B cell (primary cell): Measurements from ENCODE around the gene FAIM. TPM values are rescaled to one million over a fixed set of nuclear protein-coding genes. Genes with fewer than 3 reads are reported as not detected.
A peak's percentile ranks its signal among the peaks of the same experiment; 100 is the strongest.

Experiments
- ATAC-seq: fragments of 200-7000 bp; cut with Tn5 transposase; one replicate; pipeline ENCODE4 v1.10.0; 2021; ENCODE audit warnings: low read depth, mild to moderate bottlenecking, moderate number of reproducible peaks, moderate library complexity
- CTCF ChIA-PET: fragments of 350-600 bp; sonication (Branson Sonifier 250); formaldehyde crosslinking; loops from one replicate; lab custom pipeline; 2021; ENCODE audit warnings: antibody characterized with exemption, inconsistent platforms; lab: Charles Lee
- POLR2A ChIA-PET: fragments of 350-600 bp; sonication (Branson Sonifier 250); formaldehyde crosslinking; loops from one replicate; lab custom pipeline; 2021; ENCODE audit warnings: antibody characterized with exemption; lab: Charles Lee
- DNase-seq: peaks from one replicate; pipeline ENCODE4 v3.0.0; 2013
- H2AFZ ChIP-seq: 2 replicates; pipeline ENCODE4 v1.6.1; 2012; ENCODE audit warnings: mild to moderate bottlenecking, low read depth, low read length; ENCODE audit not compliant: insufficient read depth, poor library complexity, severe bottlenecking
- H3K27ac ChIP-seq, 2 donors: 1 replicate in 1 of 2; 2 replicates in 1 of 2; pipeline ENCODE4 v1.5.1; 2012 to 2013; ENCODE audit warnings: low read length in 2 of 2, mild to moderate bottlenecking in 2 of 2, moderate library complexity in 1 of 2
- H3K27me3 ChIP-seq, 4 experiments: fragments of 200-600 bp in 1 of 4; sonication (generic) in 1 of 4; replicated peaks in 1 of 4; 1 replicate in 2 of 4; 2 replicates in 2 of 4; pipeline versions ENCODE4 v1.6.1 to v1.7.0; 2013 to 2016; ENCODE audit warnings: low read length in 3 of 4, mild to moderate bottlenecking in 2 of 4, mixed read lengths in 1 of 4, moderate library complexity in 1 of 4; ENCODE audit not compliant: insufficient read depth in 4 of 4, control insufficient read depth in 3 of 4; ENCODE audit errors: control extremely low read depth in 1 of 4
- H3K36me3 ChIP-seq, 2 experiments: replicated peaks in 1 of 2; 1 replicate in 1 of 2; 2 replicates in 1 of 2; pipeline versions ENCODE4 v1.6.1 to v1.7.1; 2013; ENCODE audit warnings: low read length in 1 of 2; ENCODE audit not compliant: insufficient read depth in 2 of 2, control insufficient read depth in 1 of 2; ENCODE audit errors: control extremely low read depth in 1 of 2, extremely low read depth in 1 of 2
- H3K4me1 ChIP-seq, 2 donors: fragments of 200-600 bp in 1 of 2; sonication (generic) in 1 of 2; 1 replicate in 1 of 2; 2 replicates in 1 of 2; pipeline versions ENCODE4 v1.5.1 to v1.6.1; 2013 to 2017; ENCODE audit warnings: low read length in 2 of 2; ENCODE audit not compliant: control insufficient read depth in 2 of 2, insufficient read depth in 2 of 2
- H3K4me2 ChIP-seq: replicated peaks from 2 replicates; pipeline ENCODE3; 2012; ENCODE audit warnings: mild to moderate bottlenecking, low read depth, low read length; ENCODE audit not compliant: poor library complexity, severe bottlenecking
- H3K4me3 ChIP-seq, 5 experiments: fragments of 200-600 bp in 1 of 5; sonication (generic) in 1 of 5; 1 replicate in 3 of 5; 2 replicates in 2 of 5; pipeline versions ENCODE4 v1.5.1 to v1.7.0; 2011 to 2016; ENCODE audit warnings: low read length in 4 of 5, mild to moderate bottlenecking in 4 of 5, low read depth in 2 of 5, control low read depth in 1 of 5, moderate library complexity in 1 of 5; ENCODE audit not compliant: insufficient read depth in 1 of 5; ENCODE audit errors: control extremely low read depth in 1 of 5, extremely low read depth in 1 of 5
- H3K79me2 ChIP-seq: fragments of 200-600 bp; sonication (generic); one replicate; pipeline ENCODE4 v1.6.0; 2016; ENCODE audit warnings: low read length; ENCODE audit not compliant: control insufficient read depth, insufficient read depth
- H3K9ac ChIP-seq: fragments of 200-600 bp; sonication (generic); 2 replicates; pipeline ENCODE4 v1.6.1; 2017; ENCODE audit warnings: mild to moderate bottlenecking, low read length, moderate library complexity
- H3K9me3 ChIP-seq, 3 donors: one replicate each; pipeline versions ENCODE4 v1.6.1 to v1.7.1; 2013; ENCODE audit warnings: low read length in 2 of 3; ENCODE audit not compliant: control insufficient read depth in 2 of 3, insufficient read depth in 1 of 3; ENCODE audit errors: control extremely low read depth in 1 of 3
- H4K20me1 ChIP-seq: 2 replicates; pipeline ENCODE4 v1.6.0; 2012; ENCODE audit warnings: mild to moderate bottlenecking, low read length; ENCODE audit not compliant: insufficient read depth, control insufficient read depth, poor library complexity, severe bottlenecking
- H3K27ac Mint-ChIP-seq: one replicate; pipeline ENCODE4 v1.8.0; 2021; ENCODE audit warnings: mixed read lengths
- H3K27me3 Mint-ChIP-seq: one replicate; pipeline ENCODE4 v1.8.0; 2021; ENCODE audit warnings: mixed read lengths
- H3K4me1 Mint-ChIP-seq: one replicate; pipeline ENCODE4 v1.8.0; 2021; ENCODE audit warnings: mixed read lengths
- H3K4me3 Mint-ChIP-seq: one replicate; pipeline ENCODE4 v1.8.0; 2021; ENCODE audit warnings: mixed read lengths
- H3K9me3 Mint-ChIP-seq: one replicate; pipeline ENCODE4 v1.8.0; 2022; ENCODE audit warnings: mixed read lengths; ENCODE audit not compliant: insufficient read depth
- EZH2 ChIP-seq: IDR thresholded peaks from 2 replicates; pipeline ENCODE4 v1.6.1; 2012; ENCODE audit warnings: borderline replicate concordance, low read depth, mild to moderate bottlenecking, moderate library complexity, low read length; ENCODE audit not compliant: insufficient read depth, poor library complexity, severe bottlenecking
- WGBS: methylation state at CpG from one replicate; pipeline ENCODE4 v1.1.5; 2013; ENCODE audit warnings: missing lambda C conversion rate; ENCODE audit not compliant: insufficient coverage; 5-methylcytosine and 5-hydroxymethylcytosine counted together
- intact Hi-C: fragments of 100-400 bp; cut with micrococcal nuclease; formaldehyde crosslinking; loops from one replicate; pipeline ENCODE4 v1.10.0; 2022
- polyA plus RNA-seq: library from polyadenylated mRNA; depleted of rRNA; stranded (reverse); fragments of >200 nt; gene quantifications from 2 replicates; pipeline ENCODE4 v1.2.3, GENCODE V29; 2012
- total RNA-seq, 2 donors: library from RNA; stranded (reverse); fragments of 120-200 nt in 1 of 2; gene quantifications; 1 replicate in 1 of 2; 2 replicates in 1 of 2; pipeline versions ENCODE4 v1.2.3 to v1.2.4, GENCODE V29; 2013 to 2022
- TF ChIP-seq, protein P1 (sequence below): fragments of 200-600 bp; IDR thresholded peaks from one replicate; pipeline ENCODE4 v1.8.0; 2022; ENCODE audit warnings: antibody characterized with exemption, mild to moderate bottlenecking

Gene FAIM
- total and polyA plus RNA-seq, 2 donors (not counting 1 experiment from before 2014, with no cell fraction given): 2.3 to 16.3 TPM

DNA sequence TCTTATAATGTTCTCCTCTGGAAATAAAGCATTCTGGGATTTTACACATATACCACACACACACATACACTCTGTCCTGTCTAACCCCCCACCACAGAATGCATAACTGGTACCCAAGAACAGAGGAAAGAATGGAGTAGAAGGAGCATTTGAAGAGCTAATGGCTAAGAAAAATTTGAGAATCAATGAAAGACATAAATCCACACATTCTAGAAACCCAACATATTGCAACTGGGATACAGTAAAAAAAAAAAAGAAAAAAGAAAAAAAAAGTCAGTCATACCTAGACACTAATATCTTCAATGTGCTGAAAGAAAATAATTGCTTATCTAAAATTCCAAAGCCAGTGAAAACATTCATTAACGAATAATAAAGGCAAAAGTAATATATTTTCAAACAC lies 35.4 kb upstream of the FAIM start:
- H3K79me2 ChIP-seq: no peaks in the 10 kb centered on the region
- peaks cover 4 to 5% of the 10 kb centered on the region in 2 donors for H3K4me1 ChIP-seq
- peaks cover 0 to 2% of the 10 kb centered on the region in 2 experiments for H3K36me3 ChIP-seq
- Mint-ChIP-seq H3K9me3 (peaks cover 2% of the 10 kb centered on the region), H3K4me1 (peaks cover 4% of the 10 kb centered on the region), H3K27ac (no peak overlapping the region), H3K27me3 (peaks cover 10% of the 10 kb centered on the region), H3K4me3 (no peak overlapping the region)
- H3K27ac ChIP-seq: no peak overlapping the region
- intact Hi-C loops: no loop called here
- TF ChIP-seq EZH2: no peak
- TF ChIP-seq, protein P1, sequence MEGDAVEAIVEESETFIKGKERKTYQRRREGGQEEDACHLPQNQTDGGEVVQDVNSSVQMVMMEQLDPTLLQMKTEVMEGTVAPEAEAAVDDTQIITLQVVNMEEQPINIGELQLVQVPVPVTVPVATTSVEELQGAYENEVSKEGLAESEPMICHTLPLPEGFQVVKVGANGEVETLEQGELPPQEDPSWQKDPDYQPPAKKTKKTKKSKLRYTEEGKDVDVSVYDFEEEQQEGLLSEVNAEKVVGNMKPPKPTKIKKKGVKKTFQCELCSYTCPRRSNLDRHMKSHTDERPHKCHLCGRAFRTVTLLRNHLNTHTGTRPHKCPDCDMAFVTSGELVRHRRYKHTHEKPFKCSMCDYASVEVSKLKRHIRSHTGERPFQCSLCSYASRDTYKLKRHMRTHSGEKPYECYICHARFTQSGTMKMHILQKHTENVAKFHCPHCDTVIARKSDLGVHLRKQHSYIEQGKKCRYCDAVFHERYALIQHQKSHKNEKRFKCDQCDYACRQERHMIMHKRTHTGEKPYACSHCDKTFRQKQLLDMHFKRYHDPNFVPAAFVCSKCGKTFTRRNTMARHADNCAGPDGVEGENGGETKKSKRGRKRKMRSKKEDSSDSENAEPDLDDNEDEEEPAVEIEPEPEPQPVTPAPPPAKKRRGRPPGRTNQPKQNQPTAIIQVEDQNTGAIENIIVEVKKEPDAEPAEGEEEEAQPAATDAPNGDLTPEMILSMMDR: no peak
- peaks cover 0 to 9% (median 0%) of the 10 kb centered on the region in 3 donors for H3K9me3 ChIP-seq
- no peaks in the 10 kb centered on the region for H4K20me1 ChIP-seq
- DNase-seq: no peak
- no peak overlapping the region for H2AFZ ChIP-seq
- whole genome bisulfite sequencing: no CpG with 5 or more reads among the region's 1 CpG
- no peak for ATAC-seq
- no peaks in the 10 kb centered on the region for H3K27me3 ChIP-seq
- CTCF ChIA-PET: interaction anchor here (0.6 kb wide), 1 partner anchor 363 kb away, joined by 3 read pairs; no protein-coding TSS in a partner anchor
- no peak overlapping the region for H3K4me2 ChIP-seq
- no peak overlapping the region for H3K4me3 ChIP-seq
- POLR2A ChIA-PET: no interaction called here
- no peak overlapping the region for H3K9ac ChIP-seq

DNA sequence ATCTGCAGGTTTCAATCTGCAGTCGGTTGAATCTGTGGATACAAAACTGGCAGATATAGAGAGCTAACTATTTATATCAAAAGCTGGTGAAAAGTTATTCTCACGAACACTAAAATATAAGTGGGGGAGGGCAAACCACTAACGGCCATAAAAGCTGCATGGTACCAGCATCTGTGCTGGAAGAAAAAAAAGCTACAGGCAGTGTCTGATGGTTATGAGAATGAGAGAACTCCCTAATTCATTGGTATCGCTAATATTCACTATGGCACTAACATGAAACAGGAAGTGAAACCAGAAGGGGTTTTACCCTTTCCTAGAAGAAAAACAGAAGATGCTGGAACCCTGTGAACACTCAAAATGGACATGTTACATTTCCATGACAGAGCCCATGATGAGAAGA lies 30.4 kb upstream of the FAIM start:
- no CpG with 5 or more reads among the region's 4 CpGs for WGBS

More for the DNA sequence above, 30.4 kb upstream of the FAIM start:
- Histone ChIP-seq H2AFZ (no peak overlapping the region), H3K27ac (no peak overlapping the region), H3K36me3 (no peaks in the 10 kb centered on the region), H3K9me3 (peaks cover 0 to 9% (median 1%) of the 10 kb centered on the region in 3 donors), H3K79me2 (no peaks in the 10 kb centered on the region), H3K27me3 (peaks cover 0 to 5% (median 0%) of the 10 kb centered on the region in 4 experiments), H3K4me2 (peak overlapping the region; percentile 29), H3K4me1 (peaks cover 16 to 22% of the 10 kb centered on the region in 2 donors), H3K9ac (no peak overlapping the region), H4K20me1 (no peaks in the 10 kb centered on the region), H3K4me3 (no peak overlapping the region)
- ChIA-PET CTCF (interaction anchor here (1.5 to 3.9 kb wide), 3 partner anchors 16 to 337 kb away, joined by 3 to 20 read pairs (median 18); partner anchors contain the start of gene CEP70), POLR2A (interaction anchor here (0.6 to 1.3 kb wide), 2 partner anchors 16 to 287 kb away, joined by 4 to 7 read pairs; partner anchors contain the start of gene CEP70)
- H3K27me3 Mint-ChIP-seq: peaks cover 10% of the 10 kb centered on the region
- no peak overlapping the region for H3K27ac Mint-ChIP-seq
- DNase-seq (peak; percentile 74), ATAC-seq (peak; percentile 91)
- intact Hi-C loops: loop anchor here (1.0 kb wide), 1 partner anchor 16 kb away; the partner anchor contains the start of gene CEP70
- no peak for TF ChIP-seq EZH2
- TF ChIP-seq, protein P1: no peak
- H3K4me3 Mint-ChIP-seq: no peak overlapping the region
- H3K4me1 Mint-ChIP-seq: peaks cover 21% of the 10 kb centered on the region
- H3K9me3 Mint-ChIP-seq: peaks cover 2% of the 10 kb centered on the region
